CD4-positive, alpha-beta T cell treated with Interleukin-4 for 1 hour (primary cell): ENCODE results near the gene MYH15.

Source experiments
- DNase-seq, 2 donors: peaks; one replicate each; pipeline ENCODE4 v3.0.0-alpha.2; 2020 to 2022

MYH15 gene

GRCh38 chr3:108509263-108509662, 1.1 kb downstream of the MYH15 start:
- no peak for DNase-seq

GRCh38 chr3:108507902-108508301, 2.5 kb downstream of the MYH15 start:
- no peak for DNase-seq

- DNase-seq = no peak
Measured at GRCh38 chr3:108505811-108506210, 4.6 kb downstream of the MYH15 start.

- no peak for DNase-seq
Measured at GRCh38 chr3:108503722-108504121, 6.7 kb downstream of the MYH15 start.

- DNase-seq = no peak
Measured at GRCh38 chr3:108501535-108501934, 8.9 kb downstream of the MYH15 start.

GRCh38 chr3:108500728-108501127, 9.7 kb downstream of the MYH15 start:
- DNase-seq = no peak

GRCh38 chr3:108497271-108497670, 13.1 kb downstream of the MYH15 start:
- no peak for DNase-seq

GRCh38 chr3:108495717-108496116, 14.7 kb downstream of the MYH15 start:
- DNase-seq = no peak

- no peak for DNase-seq
Measured at GRCh38 chr3:108494906-108495531, 15.4 kb downstream of the MYH15 start.

- no peak for DNase-seq
Measured at GRCh38 chr3:108493862-108494261, 16.5 kb downstream of the MYH15 start.

- no peak for DNase-seq
Measured at GRCh38 chr3:108491456-108491855, 18.9 kb downstream of the MYH15 start.

- DNase-seq = peak; percentile 48 to 73
Measured at GRCh38 chr3:108489776-108490175, 20.6 kb downstream of the MYH15 start.

GRCh38 chr3:108488631-108489030, 21.8 kb downstream of the MYH15 start:
- no peak for DNase-seq

GRCh38 chr3:108487439-108487838, 23.0 kb downstream of the MYH15 start:
- DNase-seq = no peak

GRCh38 chr3:108486941-108487340, 23.5 kb downstream of the MYH15 start:
- no peak for DNase-seq

- no peak for DNase-seq
Measured at GRCh38 chr3:108486338-108486737, 24.1 kb downstream of the MYH15 start.

GRCh38 chr3:108485146-108485545, 25.2 kb downstream of the MYH15 start:
- DNase-seq = no peak

GRCh38 chr3:108479224-108479623, 31.2 kb downstream of the MYH15 start:
- no peak for DNase-seq

- peak; percentile 62 to 65 for DNase-seq
Measured at GRCh38 chr3:108477511-108478147, 32.8 kb downstream of the MYH15 start.

- no peak for DNase-seq
Measured at GRCh38 chr3:108475220-108475782, 35.1 kb downstream of the MYH15 start.

GRCh38 chr3:108474581-108474980, 35.8 kb downstream of the MYH15 start:
- no peak for DNase-seq

GRCh38 chr3:108473711-108474110, 36.7 kb downstream of the MYH15 start:
- no peak for DNase-seq

- DNase-seq = no peak
Measured at GRCh38 chr3:108472001-108472591, 38.3 kb downstream of the MYH15 start.

- no peak for DNase-seq
Measured at GRCh38 chr3:108471426-108471825, 39.0 kb downstream of the MYH15 start.
